Measurements from ENCODE around the gene KCNJ15. TPM values are rescaled to one million over a fixed set of nuclear protein-coding genes. Genes with fewer than 3 reads are reported as not detected.

KCNJ15 gene
- total and polyA plus RNA-seq, 2 of the 4 experiments (the other 2 are of a cell fraction): under 0.01 to 0.07 TPM

- no TSS peak for BruUV-seq (replicated peaks)
- CTCF ChIA-PET: interaction anchor here (1.0 kb wide), 1 partner anchor 108 kb away, joined by 5 read pairs; no protein-coding TSS in a partner anchor
- no peak for ATAC-seq (ENCODE audit: low read depth)
- Histone ChIP-seq H3K9me3 (ENCODE audit: control insufficient read depth, insufficient read depth, low read length) (no peaks in the 10 kb centered on the region), H3K23ac (ENCODE audit: low read depth, low read length) (peak overlapping the region; percentile 74), H4K91ac (ENCODE audit: insufficient read depth, low read depth, low read length) (peak overlapping the region; percentile 47), H3K27me3 (ENCODE audit: control insufficient read depth, insufficient read depth, low read length) (no peaks in the 10 kb centered on the region), H3K4me3 (ENCODE audit: insufficient read depth, low read depth, low read length) (no peak overlapping the region), H3K18ac (ENCODE audit: low read depth, low read length) (peak overlapping the region; percentile 37; the same call in 1 of the 2 replicates), H3K9me1 (ENCODE audit: insufficient read depth, low read length) (peaks cover 2% of the 10 kb centered on the region; the same call in 1 of the 2 replicates), H3K56ac (ENCODE audit: extremely low read depth, insufficient read depth, low read length) (peak overlapping the region; percentile 37; the same call in 1 of the 2 replicates), H3K4me1 (ENCODE audit: control insufficient read depth, insufficient read depth, low read length) (peaks cover 7% of the 10 kb centered on the region; the same call in 1 of the 2 replicates), H3K9ac (ENCODE audit: low read depth, low read length) (no peak overlapping the region), H2AK5ac (ENCODE audit: low read depth, low read length) (peak overlapping the region; percentile 80), H2BK20ac (ENCODE audit: low read depth, low read length) (peak overlapping the region; percentile 92), H2BK5ac (ENCODE audit: low read depth, low read length, poor library complexity, severe bottlenecking) (peak overlapping the region; percentile 51), H3K14ac (replicated peaks; ENCODE audit: low read depth, low read length) (peak overlapping the region; percentile 67; the same call in 1 of the 2 replicates), H2BK120ac (ENCODE audit: low read depth, low read length) (peak overlapping the region; percentile 88), H3K27ac (ENCODE audit: insufficient read depth, low read length) (peak overlapping the region; percentile 19; the same call in 1 of the 2 replicates), H3K36me3 (ENCODE audit: control insufficient read depth, insufficient read depth, low read length) (no peaks in the 10 kb centered on the region), H4K5ac (ENCODE audit: low read depth, low read length) (peak overlapping the region; percentile 21; the same call in 1 of the 2 replicates), H3K79me1 (ENCODE audit: low read depth in 1 of 2, low read length in 2 of 2) (no peaks in the 10 kb centered on the region), H3K4me2 (ENCODE audit: low read depth, low read length) (no peak overlapping the region), H2BK15ac (ENCODE audit: low read depth, low read length) (peak overlapping the region; percentile 73; the same call in 2 of the 3 replicates), H3K4ac (ENCODE audit: low read depth, low read length) (peak overlapping the region; percentile 78), H2AFZ (replicated peaks; ENCODE audit: low read length, poor library complexity) (no peak overlapping the region), H4K20me1 (ENCODE audit: insufficient read depth, low read length) (no peaks in the 10 kb centered on the region), H4K8ac (ENCODE audit: low read depth in 2 of 2, low read length in 2 of 2) (peak overlapping the region; percentile 22 to 43; a peak in 2 of 4 replicates), H2AK9ac (replicated peaks; ENCODE audit: low read depth, low read length, poor library complexity) (peak overlapping the region; percentile 16)
- intact Hi-C loops (cut with micrococcal nuclease): no loop called here
- TF ChIP-seq RAD21 (IDR thresholded peaks at IDR 0.05; ENCODE audit: low read length): no peak
- TF ChIP-seq SMC3 (IDR thresholded peaks at IDR 0.05; ENCODE audit: low read depth, low read length): no peak
- TF ChIP-seq POLR2A (IDR thresholded peaks at IDR 0.05; ENCODE audit: low read depth, low read length): no peak
- TF ChIP-seq RCOR1 (IDR thresholded peaks at IDR 0.05; ENCODE audit: insufficient replicate concordance, low read length): no peak
- in situ Hi-C loops (cut with MboI; ENCODE audit: low sequenced_read_pairs): no loop called here
- dilution Hi-C loops (cut with HindIII; ENCODE audit: low sequenced_read_pairs, unreplicated experiment): no loop called here
- WGBS, 2 experiments (ENCODE audit: extremely low coverage in 2 of 2, insufficient read length in 1 of 2): no CpG with 5 or more reads among the region's 2 CpGs
- no peak for DNase-seq
- POLR2A ChIA-PET (ENCODE audit: unreplicated experiment): no interaction called here
These were observed 12.4 kb upstream of the KCNJ15 start for GRCh38 chr21:38244407-38244787.

Data from IMR-90 (cell line).